Spleen (tissue), 7 donors: ENCODE data around the gene PTGER3.

ENCODE experiments used
- CTCF ChIP-seq, 11 experiments: fragments of 200-600 bp in 7 of 11; fragments of 450-650 bp in 4 of 11; sonication (generic) in 4 of 11; IDR thresholded peaks in 8 of 11; conservative IDR thresholded peaks in 3 of 11; 1 replicate in 7 of 11; 2 replicates in 4 of 11; pipeline versions ENCODE4 v1.4.0 to v1.8.0; 2016 to 2021; ENCODE audit warnings: antibody characterized with exemption in 11 of 11, inconsistent platforms in 4 of 11, mild to moderate bottlenecking in 1 of 11
- POLR2A ChIP-seq, 3 donors: fragments of 450-650 bp; IDR thresholded peaks; one replicate each; pipeline ENCODE4 v1.5.1; 2017; ENCODE audit warnings: antibody characterized with exemption in 3 of 3, mild to moderate bottlenecking in 1 of 3
- POLR2AphosphoS5 ChIP-seq, 3 donors: sonication (generic); formaldehyde crosslinking; IDR thresholded peaks; one replicate each; pipeline ENCODE4 v1.5.1; 2017; ENCODE audit warnings: antibody characterized with exemption in 3 of 3
- donor health status: DM: no; HTN: no; CAD: no; lungs with moderate emphysema.
- donor health status: DM: no; HTN: no; CAD: no.
- donor health status: DM: no; HTN: no; CAD: no.

DNA sequence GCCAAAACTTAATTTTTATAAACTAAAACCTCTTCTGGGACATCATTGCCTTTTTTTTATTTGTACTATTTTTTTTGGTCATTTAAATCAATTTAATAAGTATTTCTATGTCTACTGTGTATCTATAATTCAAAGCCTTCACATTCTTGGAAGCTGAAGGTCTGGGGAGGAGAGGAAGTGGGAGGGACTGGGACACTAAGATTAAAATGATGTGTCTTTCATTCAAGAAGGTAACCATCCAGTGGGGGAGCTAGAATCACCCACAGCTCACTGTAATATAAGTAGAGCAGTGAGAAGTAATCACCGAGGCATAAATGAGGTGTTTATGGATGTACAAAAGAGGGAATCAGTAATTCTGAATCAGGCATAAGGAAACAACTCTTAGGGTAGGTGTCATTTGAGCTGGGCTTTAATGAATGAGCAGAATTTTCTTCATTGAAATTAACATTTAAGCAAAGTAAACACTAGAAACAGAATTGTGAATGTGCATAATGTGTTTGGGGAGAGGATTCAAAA lies 52.8 kb downstream of the PTGER3 start:
- TF ChIP-seq CTCF (IDR thresholded peaks at IDR 0.05 in 8 of 11, conservative IDR thresholded peaks at IDR 0.05 in 3 of 11) (no peak), POLR2A (IDR thresholded peaks at IDR 0.05) (no peak), POLR2AphosphoS5 (IDR thresholded peaks at IDR 0.05) (no peak)
